Bronchial epithelial cell (primary cell): ENCODE results near the gene AOAH. TPM values are rescaled to one million over a fixed set of nuclear protein-coding genes. Genes with fewer than 3 reads are reported as not detected.

Experiments
- DNase-seq: peaks from one replicate; pipeline ENCODE4 v3.0.0-alpha.2; 2010; ENCODE audit warnings: low read depth
- FAIRE-seq: peaks from 2 replicates; lab custom pipeline; 2011; peaks lifted over from hg19 to GRCh38; lab: Jason Lieb, UNC
- H3K27me3 ChIP-seq: 2 replicates; pipeline ENCODE4 v1.5.1; 2011; ENCODE audit warnings: low read length; ENCODE audit not compliant: control insufficient read depth, insufficient read depth
- H3K36me3 ChIP-seq: 2 replicates; pipeline ENCODE4 v1.5.1; 2011; ENCODE audit warnings: low read length; ENCODE audit not compliant: control insufficient read depth, insufficient read depth
- H3K4me3 ChIP-seq: 2 replicates; pipeline ENCODE4 v1.5.1; 2011; ENCODE audit warnings: mild to moderate bottlenecking, low read depth, low read length, control low read depth
- CTCF ChIP-seq: IDR thresholded peaks from 2 replicates; pipeline ENCODE4 v1.5.1; 2011; ENCODE audit warnings: mild to moderate bottlenecking, moderate library complexity, low read length, control low read depth, inconsistent platforms; ENCODE audit not compliant: insufficient read depth, severe bottlenecking
- total RNA-seq: library from RNA; depleted of rRNA; stranded (reverse); fragments of >200 nt; gene quantifications from 2 replicates; pipeline ENCODE4 v1.2.1, GENCODE V29; 2014

The AOAH gene
- total RNA-seq, 1 donor from 2014 or later: not detected

DNA sequence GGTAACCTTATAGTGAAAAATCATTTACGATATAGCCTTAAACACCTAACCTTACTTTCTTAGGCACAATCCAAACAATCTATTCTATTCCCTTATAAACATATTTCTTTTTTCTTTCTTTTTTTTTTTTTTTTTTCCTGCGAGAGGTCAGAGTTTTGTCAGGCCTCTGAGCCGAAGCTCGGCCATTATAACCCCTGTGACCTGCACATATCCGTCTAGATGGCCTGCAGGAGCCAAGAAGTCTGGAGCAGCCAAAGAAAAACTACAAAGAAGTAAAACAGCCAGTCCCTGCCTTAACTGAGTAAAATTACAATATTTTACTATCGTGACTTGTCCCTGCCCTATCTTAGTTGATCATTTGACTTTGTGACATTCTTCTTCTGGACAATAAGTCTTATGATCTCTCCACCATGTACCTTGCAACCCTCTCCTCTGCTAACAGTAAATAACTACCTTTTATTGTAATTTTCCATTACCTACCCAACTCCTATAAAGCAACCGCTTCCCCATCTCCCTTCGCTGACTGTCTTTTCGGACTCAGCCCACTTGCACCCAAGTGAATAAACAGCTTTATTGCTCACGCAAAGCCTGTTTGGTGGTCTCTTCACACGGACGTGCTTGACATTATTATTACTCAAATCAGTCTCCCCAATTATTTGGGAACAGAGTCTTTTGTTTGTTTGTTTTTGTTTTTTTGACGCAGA lies 64.5 kb downstream of the AOAH start:
- H3K27me3 ChIP-seq: no peaks in the 10 kb centered on the region
- DNase-seq (no peak), FAIRE-seq (no peak)
- H3K36me3 ChIP-seq: no peaks in the 10 kb centered on the region
- TF ChIP-seq CTCF: no peak
- no peak overlapping the region for H3K4me3 ChIP-seq

- DNase-seq: peak; percentile 87
- FAIRE-seq: no peak
Observed at GRCh38 chr7:36659172-36659516, 65.2 kb downstream of the AOAH start.

DNA sequence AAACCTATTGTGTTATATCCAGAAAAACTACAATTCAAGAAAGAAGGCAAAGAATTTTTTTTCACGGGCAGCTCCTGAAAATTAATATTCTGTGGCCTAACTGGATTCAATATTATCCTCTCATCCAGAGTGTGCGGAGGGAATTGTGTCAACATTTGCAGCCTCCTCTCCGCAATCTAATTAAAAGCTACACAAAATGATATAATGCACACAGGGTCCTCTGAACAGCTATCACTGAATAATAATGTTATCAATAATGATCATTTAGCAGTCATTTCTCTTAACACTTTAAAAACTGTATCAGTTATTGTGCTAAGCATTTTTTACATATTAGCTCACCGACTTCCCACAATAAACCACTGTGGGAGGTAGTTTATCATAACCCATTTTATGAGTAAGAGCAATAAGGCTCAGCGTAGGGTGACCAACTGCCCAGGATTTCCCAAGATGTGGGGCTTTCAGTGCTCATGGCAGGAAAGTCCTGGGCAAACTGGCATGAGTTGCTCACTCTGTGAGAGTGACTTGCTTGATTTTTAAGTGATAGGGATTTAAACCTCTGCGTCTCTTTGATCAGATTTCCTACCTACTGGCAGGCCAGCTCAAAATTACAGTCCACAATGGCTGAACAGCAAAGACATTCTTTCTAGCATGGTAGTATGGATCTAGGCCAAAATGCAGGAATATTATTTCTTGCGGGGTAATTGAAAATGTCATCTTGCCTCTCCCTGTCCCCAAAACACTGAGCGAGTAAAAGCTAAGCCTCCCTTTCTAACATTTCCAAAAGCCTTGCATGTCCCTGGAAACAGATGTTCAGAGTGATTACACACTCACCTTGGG lies 65.7 kb downstream of the AOAH start:
- FAIRE-seq (peak; percentile 70), DNase-seq (peak; percentile 86)
- no peaks in the 10 kb centered on the region for H3K36me3 ChIP-seq
- no peak overlapping the region for H3K4me3 ChIP-seq
- H3K27me3 ChIP-seq: no peaks in the 10 kb centered on the region
- no peak for TF ChIP-seq CTCF

More at GRCh38 chr7:36659172-36659516, 65.2 kb downstream of the AOAH start:
- no peak overlapping the region for H3K4me3 ChIP-seq
- no peak for TF ChIP-seq CTCF
- no peaks in the 10 kb centered on the region for H3K36me3 ChIP-seq
- no peaks in the 10 kb centered on the region for H3K27me3 ChIP-seq

DNA sequence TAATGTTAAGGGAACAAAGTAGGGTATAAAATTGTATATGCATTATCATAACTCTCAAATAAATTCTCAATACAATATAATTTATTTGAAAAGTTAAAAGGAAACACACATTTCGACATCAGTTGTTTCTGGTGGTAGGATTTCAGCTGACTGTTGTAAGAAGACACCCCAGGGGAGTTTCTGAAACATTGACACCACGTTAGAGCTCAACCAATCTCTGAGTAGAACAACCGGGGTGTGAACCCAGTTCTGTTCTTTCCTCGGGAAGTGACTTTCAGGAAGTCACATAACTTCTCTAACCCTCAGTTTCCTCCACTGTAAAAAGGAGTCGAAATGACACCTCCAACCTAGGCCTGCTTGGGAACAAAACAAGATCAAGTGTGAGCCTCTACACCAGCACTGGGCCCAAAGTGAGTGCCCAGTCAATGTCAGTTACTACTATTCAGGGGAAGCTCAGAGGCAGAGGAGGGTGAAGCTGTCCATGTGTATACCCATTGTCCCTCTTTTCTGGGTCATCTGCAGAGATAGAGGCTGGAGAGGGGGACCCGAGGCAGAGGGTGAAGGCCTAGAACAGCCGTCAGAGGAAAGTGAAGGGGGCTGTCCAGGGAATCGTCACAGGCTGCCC lies 67.1 kb downstream of the AOAH start:
- no peak for TF ChIP-seq CTCF
- no peak overlapping the region for H3K4me3 ChIP-seq
- no peak for FAIRE-seq
- no peaks in the 10 kb centered on the region for H3K27me3 ChIP-seq
- no peaks in the 10 kb centered on the region for H3K36me3 ChIP-seq
- DNase-seq: no peak

DNA sequence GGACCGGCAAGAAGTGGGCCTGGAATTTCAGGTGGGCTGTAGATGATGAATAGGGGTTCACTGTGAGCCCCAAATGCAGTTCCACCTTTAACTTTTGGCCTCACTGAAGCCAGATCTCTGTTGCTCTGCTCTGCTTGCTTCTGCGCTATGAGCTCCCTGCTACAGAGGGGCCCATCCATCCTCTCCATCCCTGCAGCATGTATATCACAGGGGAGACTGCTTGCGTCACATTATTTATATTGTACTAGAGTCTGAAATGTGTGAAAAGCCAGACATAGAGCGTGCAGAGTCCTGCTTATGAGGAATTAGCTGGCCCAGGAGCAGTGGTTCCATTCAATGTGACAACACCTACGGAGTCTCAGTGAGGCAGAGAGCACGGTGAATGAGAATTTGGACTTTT lies 69.9 kb downstream of the AOAH start:
- Histone ChIP-seq H3K4me3 (no peak overlapping the region), H3K36me3 (no peaks in the 10 kb centered on the region), H3K27me3 (no peaks in the 10 kb centered on the region)
- FAIRE-seq (no peak), DNase-seq (no peak)
- no peak for TF ChIP-seq CTCF
